ENCODE measurements around the gene EIPR1. TPM values are rescaled to one million over a fixed set of nuclear protein-coding genes. Genes with fewer than 3 reads are reported as not detected.

Gene EIPR1
- total and polyA plus RNA-seq, 2 of the 4 experiments (the other 2 are of a cell fraction), result 46.5 to 67.4 TPM

DNA sequence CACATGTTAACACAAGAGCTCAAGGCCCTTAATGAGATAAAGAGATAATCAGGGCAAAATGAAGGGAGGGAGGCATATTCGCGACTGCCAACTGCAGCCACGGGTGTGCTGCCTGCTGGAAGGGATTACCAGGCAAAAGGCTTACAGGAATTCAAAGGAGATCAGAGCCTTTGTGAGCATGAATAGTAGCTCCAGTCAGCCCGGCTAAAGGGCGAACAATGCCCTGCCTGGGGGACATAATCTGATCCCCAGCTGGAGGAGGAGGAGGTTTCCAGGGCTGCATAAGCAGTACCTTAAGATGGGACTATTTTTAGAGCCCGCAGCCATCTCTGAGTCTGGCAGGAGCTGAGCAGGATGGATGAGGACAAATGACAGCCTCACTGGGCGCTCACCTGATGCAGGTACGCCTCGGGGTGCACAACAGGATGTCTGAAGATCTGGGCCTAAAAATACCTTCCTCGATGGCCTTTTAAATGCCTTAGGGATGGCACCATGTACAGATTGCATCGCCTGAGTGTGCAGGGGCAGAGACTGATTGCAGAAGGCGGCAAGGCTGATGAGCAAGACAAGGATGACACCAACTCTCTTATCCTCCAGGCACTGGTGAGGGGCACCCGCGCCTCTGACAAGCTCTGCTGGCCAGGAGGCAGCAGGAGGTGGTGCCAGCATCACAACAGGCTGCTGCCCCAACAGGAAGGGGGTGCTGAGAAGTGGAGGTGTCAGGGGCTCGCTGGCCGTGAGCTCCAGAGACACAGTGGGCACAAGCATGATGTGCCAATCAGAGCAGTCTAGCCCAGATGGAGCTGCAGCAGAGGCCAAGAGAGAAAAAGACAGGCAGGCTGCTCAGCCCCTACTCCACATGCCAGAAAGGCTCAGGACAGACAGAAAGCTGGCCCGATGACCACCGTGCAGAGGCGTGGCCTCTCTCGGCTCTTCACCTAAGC is 111.4 kb downstream of the EIPR1 start (continued):
- TF ChIP-seq, protein P1, sequence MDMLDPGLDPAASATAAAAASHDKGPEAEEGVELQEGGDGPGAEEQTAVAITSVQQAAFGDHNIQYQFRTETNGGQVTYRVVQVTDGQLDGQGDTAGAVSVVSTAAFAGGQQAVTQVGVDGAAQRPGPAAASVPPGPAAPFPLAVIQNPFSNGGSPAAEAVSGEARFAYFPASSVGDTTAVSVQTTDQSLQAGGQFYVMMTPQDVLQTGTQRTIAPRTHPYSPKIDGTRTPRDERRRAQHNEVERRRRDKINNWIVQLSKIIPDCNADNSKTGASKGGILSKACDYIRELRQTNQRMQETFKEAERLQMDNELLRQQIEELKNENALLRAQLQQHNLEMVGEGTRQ (IDR thresholded peaks at IDR 0.05; ENCODE audit: low read depth, low read length), result no peak
- TF ChIP-seq MAFK (IDR thresholded peaks at IDR 0.05; ENCODE audit: low read depth, low read length) (no peak), RCOR1 (IDR thresholded peaks at IDR 0.05; ENCODE audit: insufficient replicate concordance, low read length) (no peak), CHD1 (IDR thresholded peaks at IDR 0.05; ENCODE audit: low read depth, low read length) (no peak)

Measured in IMR-90 (cell line).